ENCODE results near the gene TCEAL4.
A peak's percentile ranks its signal among the peaks of the same experiment; 100 is the strongest.
"Not testable (repeated sequence)": the region's sequence is repeated elsewhere in the genome, so short reads cannot be mapped to it uniquely, and the experiment has no call there.

The TCEAL4 gene

DNA sequence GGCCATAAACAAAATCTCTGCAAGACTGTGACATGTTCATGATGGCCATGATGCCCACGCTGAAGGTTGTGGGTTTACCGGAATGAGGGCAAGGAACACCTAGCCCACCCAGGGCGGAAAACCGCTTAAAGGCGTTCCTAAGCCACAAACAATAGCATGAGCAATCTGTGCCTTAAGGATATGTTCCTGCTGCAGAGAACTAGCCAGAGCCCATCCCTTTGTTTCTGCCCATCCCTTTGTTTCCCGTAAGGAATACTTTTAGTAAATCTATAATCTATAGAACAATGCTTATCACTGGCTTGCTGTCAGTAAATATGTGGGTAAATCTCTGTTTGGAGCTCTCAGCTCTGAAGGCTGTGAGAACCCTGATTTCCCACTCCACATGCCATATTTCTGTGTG is 9.9 kb downstream of the TCEAL4 start:
- DNase-seq: not testable (repeated sequence)

- no peak for DNase-seq
Observed at GRCh38 chrX:103607364-103608305, 22.3 kb downstream of the TCEAL4 start, which contains the start of gene TCEAL3. TCEAL3 (plus strand) TSS chrX:103607963; CDS start chrX:103609065, 1,102 bp downstream.

DNA sequence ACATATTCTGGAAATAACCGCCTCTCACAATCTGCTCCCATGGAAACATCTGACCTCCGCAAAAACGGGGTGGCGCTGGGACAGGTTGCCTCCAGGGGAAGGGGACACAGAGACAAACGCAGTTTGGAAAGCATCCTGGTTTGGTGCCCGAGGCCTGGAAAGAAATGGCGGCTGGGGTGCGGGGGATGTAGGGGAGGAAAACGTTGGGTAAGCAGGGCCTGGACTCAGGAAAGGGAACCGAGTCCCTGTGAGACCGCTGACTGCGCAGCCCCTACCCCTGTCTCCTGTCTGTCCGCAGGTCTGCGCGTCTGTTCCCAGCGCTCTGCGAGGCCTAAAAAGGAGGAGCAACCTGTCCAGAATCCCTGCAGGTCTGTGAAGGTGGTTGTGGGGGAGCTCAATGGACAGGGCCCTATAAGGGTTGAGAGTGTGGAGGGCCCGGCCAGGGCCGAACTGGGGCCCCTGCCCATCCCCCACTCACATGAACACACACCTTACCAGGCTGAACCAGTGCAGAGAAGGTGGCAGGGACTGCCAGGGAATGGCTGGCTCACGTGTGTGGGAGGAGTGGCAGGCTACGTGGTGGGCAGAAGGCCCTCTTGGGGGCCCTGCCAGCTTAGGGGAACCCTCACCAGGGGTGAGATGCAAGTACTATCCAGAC is 23.1 kb downstream of the TCEAL4 start:
- DNase-seq: no peak

DNA sequence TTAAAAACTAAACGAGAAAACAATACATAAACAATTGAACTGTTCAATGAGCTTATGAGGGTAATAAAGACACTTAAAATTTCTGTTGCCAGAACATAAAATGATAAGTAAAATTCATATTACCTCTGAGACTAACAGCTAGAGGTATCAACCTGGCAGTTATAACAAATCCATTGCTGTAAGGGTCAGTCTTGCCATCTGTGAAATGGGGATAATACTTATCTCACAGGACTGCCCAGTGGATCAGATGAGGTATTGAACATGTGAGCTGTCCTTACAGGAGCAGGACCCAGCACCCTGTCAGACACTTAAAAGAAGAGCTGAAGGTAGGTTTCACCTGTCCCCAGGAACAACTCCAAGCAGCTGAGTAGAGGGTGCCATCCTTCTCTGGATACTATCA is 25.0 kb downstream of the TCEAL4 start:
- no peak for DNase-seq

DNA sequence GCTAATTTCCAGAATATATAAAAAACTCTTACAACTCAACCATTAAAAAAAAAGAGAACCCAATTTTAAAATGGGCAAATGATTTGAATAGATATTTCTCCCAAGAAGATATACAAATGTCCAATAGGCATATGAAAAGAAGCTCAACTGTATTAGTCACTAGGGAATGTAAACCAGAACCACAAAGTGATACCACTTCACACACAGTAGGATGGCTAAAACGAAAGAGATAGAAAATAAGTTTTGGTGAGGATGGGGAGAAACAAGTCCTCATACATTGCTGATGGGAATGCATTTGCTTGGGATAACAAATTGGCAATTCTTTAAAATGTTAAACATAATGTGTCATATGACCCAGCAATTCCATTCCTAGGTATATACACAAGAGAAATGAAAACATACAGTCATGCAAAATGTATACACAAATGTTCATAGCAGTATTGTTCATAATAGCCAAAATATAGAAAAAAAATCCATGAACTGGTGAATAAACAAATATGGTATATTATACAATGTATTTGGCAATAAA is 28.1 kb downstream of the TCEAL4 start:
- no peak for DNase-seq

DNA sequence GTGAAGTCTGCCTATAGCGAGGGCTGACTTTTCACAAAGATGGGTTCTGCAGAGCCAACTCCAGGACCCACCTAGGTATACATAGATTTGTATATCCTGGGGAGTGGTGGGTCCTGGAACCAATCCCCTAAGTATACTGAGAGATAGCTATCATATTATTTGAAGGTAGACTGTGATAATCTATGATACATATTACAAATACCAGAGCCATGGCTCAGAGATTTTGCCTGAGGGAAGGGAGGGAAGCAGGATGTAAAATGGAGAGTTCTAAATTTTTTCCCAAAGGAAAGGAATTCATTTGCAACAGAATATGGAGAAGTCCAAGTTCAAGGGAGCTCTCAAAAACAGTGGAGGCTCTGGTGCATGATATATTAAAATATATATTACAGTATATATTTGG is 29.7 kb downstream of the TCEAL4 start:
- no peak for DNase-seq

DNA sequence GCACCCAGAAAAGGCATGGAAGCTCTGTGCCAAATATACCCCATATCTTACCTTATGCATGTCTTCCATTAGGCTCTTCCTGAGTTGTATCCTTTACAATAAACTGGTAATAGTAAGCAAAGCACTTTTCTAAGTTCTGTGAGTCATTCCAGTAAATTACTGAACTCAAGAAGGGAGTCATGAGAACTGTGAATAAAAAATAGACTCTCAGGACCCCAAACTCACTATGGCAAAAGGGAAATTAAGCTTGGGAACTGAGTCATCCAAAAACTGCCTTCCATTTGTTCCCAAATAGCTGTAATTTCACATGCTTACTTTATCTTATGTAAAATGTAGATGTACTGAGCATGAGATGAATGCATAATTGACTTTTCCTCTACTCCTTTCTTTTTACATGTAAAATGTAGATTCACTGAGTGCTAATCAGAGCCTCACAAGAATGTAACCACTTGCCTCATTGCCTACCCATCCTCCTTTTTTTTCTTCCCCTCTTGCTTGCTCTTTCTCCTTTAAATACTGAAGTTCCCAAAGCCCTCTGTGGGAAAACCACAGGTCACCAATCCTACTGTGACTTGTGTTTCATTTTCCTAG is 30.6 kb downstream of the TCEAL4 start:
- DNase-seq: no peak

- DNase-seq: no peak
Observed at GRCh38 chrX:103616676-103617186, 31.4 kb downstream of the TCEAL4 start.

DNA sequence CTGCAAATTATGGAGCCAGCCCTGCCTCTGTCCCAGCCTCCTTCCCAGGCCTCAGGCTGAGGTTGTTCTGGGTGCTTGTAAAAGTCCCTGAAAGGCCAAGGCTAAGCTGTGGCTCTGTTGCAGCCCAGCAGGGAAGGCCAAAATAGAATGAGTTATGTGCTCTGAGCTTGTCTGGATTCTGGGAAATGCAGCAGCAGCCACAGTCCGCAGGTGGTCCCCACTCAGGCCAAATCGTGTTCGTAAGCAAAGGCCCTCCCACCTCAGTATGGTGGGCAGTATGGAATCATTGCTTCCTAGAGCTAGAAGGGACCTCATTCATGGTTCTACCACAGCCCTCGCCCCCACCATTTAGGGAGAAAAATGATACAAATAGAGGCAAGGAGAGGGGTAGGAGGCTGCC is 38.8 kb downstream of the TCEAL4 start:
- no peak for DNase-seq

DNA sequence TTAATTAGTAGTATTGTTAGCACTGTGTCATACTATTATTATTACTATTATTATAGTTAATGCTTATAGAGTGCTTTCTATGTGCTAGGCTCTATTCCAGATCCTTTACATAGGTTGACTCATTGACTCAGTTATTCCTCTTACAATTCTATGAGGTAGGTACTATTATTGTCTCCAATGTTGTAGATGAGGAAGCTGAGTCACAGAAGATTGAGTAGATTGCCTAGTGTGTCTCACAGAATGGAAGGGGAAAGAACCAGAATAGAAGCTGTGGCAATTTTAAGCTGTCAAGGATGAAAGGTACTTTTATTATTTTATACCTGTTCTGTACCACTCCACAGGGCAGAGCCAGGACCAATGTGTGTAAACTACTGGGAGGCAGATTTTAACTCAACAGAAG is 41.5 kb downstream of the TCEAL4 start:
- no peak for DNase-seq

GRCh38 chrX:103628386-103629317 is 43.3 kb downstream of the TCEAL4 start, which contains the start of gene TCEAL1:
TCEAL1 (plus strand) TSS chrX:103628975; CDS start chrX:103629917, 942 bp downstream.
- peak; percentile 12 to 14 for DNase-seq

- no peak for DNase-seq
Observed at GRCh38 chrX:103629318-103630170, 44.2 kb downstream of the TCEAL4 start.

- peak in 1 of 2 experiments; percentile 23 for DNase-seq
Observed at GRCh38 chrX:103630171-103630511, 44.8 kb downstream of the TCEAL4 start.

GRCh38 chrX:103631145-103631544 is 45.8 kb downstream of the TCEAL4 start:
- no peak for DNase-seq

- no peak for DNase-seq
Observed at GRCh38 chrX:103635436-103635835, 50.1 kb downstream of the TCEAL4 start.

All from AML-193 (cell line).